T-cell (primary cell): ENCODE measurements around the gene WWC2. TPM values are rescaled to one million over a fixed set of nuclear protein-coding genes. Genes with fewer than 3 reads are reported as not detected.

ENCODE experiments used
- ATAC-seq, 4 experiments: fragments of 200-7000 bp in 3 of 4; fragments of 150-1000 bp in 1 of 4; cut with Tn5 transposase; replicated peaks in 1 of 4; 1 replicate in 3 of 4; 2 replicates in 1 of 4; pipeline ENCODE4 v1.10.0; 2021; ENCODE audit warnings: moderate library complexity in 3 of 4, mild to moderate bottlenecking in 2 of 4, moderate number of reproducible peaks in 1 of 4
- CTCF ChIA-PET, 2 donors: fragments of 300-600 bp; sonication (Branson Sonifier 250); formaldehyde crosslinking; loops; one replicate each; lab custom pipeline; 2022; ENCODE audit warnings: antibody characterized with exemption in 2 of 2; lab: Charles Lee
- POLR2A ChIA-PET, 2 donors: fragments of 300-600 bp; sonication (Branson Sonifier 250); formaldehyde crosslinking; loops; one replicate each; lab custom pipeline; 2022; ENCODE audit warnings: antibody characterized with exemption in 2 of 2; lab: Charles Lee
- DNase-seq, 35 experiments: peaks; one replicate each; pipeline versions ENCODE4 v3.0.0 to v3.0.0-alpha.2; 2013 to 2023
- H3K27ac ChIP-seq: one replicate; pipeline ENCODE4 v1.5.1; 2013; ENCODE audit warnings: low read length
- H3K27me3 ChIP-seq, 2 experiments: replicated peaks in 1 of 2; 1 replicate in 1 of 2; 2 replicates in 1 of 2; pipeline versions ENCODE4 v1.6.1 to v1.7.0; 2013; ENCODE audit warnings: low read length in 1 of 2, mixed read lengths in 1 of 2; ENCODE audit not compliant: control insufficient read depth in 2 of 2, insufficient read depth in 2 of 2; ENCODE audit errors: extremely low read depth in 1 of 2
- H3K36me3 ChIP-seq, 2 donors: 1 replicate in 1 of 2; 2 replicates in 1 of 2; pipeline versions ENCODE4 v1.6.1 to v1.7.0; 2013; ENCODE audit warnings: low read length in 1 of 2; ENCODE audit not compliant: control insufficient read depth in 2 of 2, insufficient read depth in 1 of 2; ENCODE audit errors: extremely low read depth in 1 of 2
- H3K4me1 ChIP-seq, 2 experiments: 1 replicate in 1 of 2; 2 replicates in 1 of 2; pipeline versions ENCODE4 v1.6.1 to v1.7.0; 2013; ENCODE audit warnings: low read length in 2 of 2, mixed read lengths in 1 of 2; ENCODE audit not compliant: insufficient read depth in 2 of 2, control insufficient read depth in 1 of 2; ENCODE audit errors: extremely low read depth in 1 of 2
- H3K4me3 ChIP-seq, 2 donors: 1 replicate in 1 of 2; 2 replicates in 1 of 2; pipeline versions ENCODE4 v1.5.1 to v1.7.0; 2013; ENCODE audit warnings: mild to moderate bottlenecking in 2 of 2, low read length in 1 of 2, moderate library complexity in 1 of 2; ENCODE audit not compliant: control insufficient read depth in 1 of 2; ENCODE audit errors: extremely low read depth in 1 of 2
- H3K9me3 ChIP-seq: 2 replicates; pipeline ENCODE4 v1.7.0; 2013
- H3K27ac Mint-ChIP-seq, 2 donors: one replicate each; pipeline ENCODE4 v1.8.0; 2020 to 2021; ENCODE audit warnings: mild to moderate bottlenecking in 2 of 2, mixed read lengths in 2 of 2
- H3K27me3 Mint-ChIP-seq, 2 donors: one replicate each; pipeline ENCODE4 v1.8.0; 2021 to 2022; ENCODE audit warnings: mixed read lengths in 2 of 2
- H3K36me3 Mint-ChIP-seq: one replicate; pipeline ENCODE4 v1.8.0; 2021; ENCODE audit warnings: mixed read lengths
- H3K4me1 Mint-ChIP-seq, 3 donors: one replicate each; pipeline ENCODE4 v1.8.0; 2020 to 2022; ENCODE audit warnings: mixed read lengths in 3 of 3, mild to moderate bottlenecking in 1 of 3
- H3K4me3 Mint-ChIP-seq, 3 donors: one replicate each; pipeline ENCODE4 v1.8.0; 2020 to 2022; ENCODE audit warnings: mild to moderate bottlenecking in 3 of 3, mixed read lengths in 3 of 3, moderate library complexity in 3 of 3
- H3K9me3 Mint-ChIP-seq, 3 donors: one replicate each; pipeline ENCODE4 v1.8.0; 2020 to 2022; ENCODE audit warnings: mixed read lengths in 3 of 3
- WGBS: methylation state at CpG from one replicate; pipeline ENCODE4 v1.1.5; 2013; ENCODE audit warnings: missing lambda C conversion rate; ENCODE audit not compliant: insufficient coverage; 5-methylcytosine and 5-hydroxymethylcytosine counted together
- total RNA-seq, 35 experiments: library from RNA in 6 of 35; stranded (reverse) in 6 of 35; fragments of 120-200 nt in 1 of 35; gene quantifications; one replicate each; pipeline versions ENCODE4 v1.2.1 to v1.2.4 and lab custom pipeline; 2013 to 2026

The WWC2 gene
- total RNA-seq, 5 donors from 2014 or later (not counting 1 experiment from before 2014, with no cell fraction given), result 5.0 to 9.1 (median 7.3) TPM

GRCh38 chr4:183242291-183242690, 143.2 kb downstream of the WWC2 start:
- CTCF ChIA-PET, result no interaction called here
- Histone ChIP-seq H3K27me3 (no peaks in the 10 kb centered on the region), H3K9me3 (no peaks in the 10 kb centered on the region), H3K4me3 (no peak overlapping the region), H3K36me3 (no peaks in the 10 kb centered on the region), H3K4me1 (no peaks in the 10 kb centered on the region), H3K27ac (no peak overlapping the region)
- Mint-ChIP-seq H3K27ac (no peak overlapping the region), H3K36me3 (peaks cover 4% of the 10 kb centered on the region), H3K9me3 (no peaks in the 10 kb centered on the region), H3K4me1 (no peaks in the 10 kb centered on the region), H3K27me3 (peaks cover 0 to 4% of the 10 kb centered on the region in 2 donors), H3K4me3 (no peak overlapping the region)
- POLR2A ChIA-PET, result interaction anchor here in 1 of 2 donors (0.6 kb wide), 1 partner anchor 41 kb away, joined by 4 read pairs; no protein-coding TSS in a partner anchor
- ATAC-seq, result no peak
- WGBS, result 61% methylated on average over 2 of the region's 2 CpGs
- no peak for DNase-seq

- Mint-ChIP-seq H3K27me3 (peaks cover 0 to 2% of the 10 kb centered on the region in 2 donors), H3K36me3 (peaks cover 8% of the 10 kb centered on the region), H3K4me3 (no peak overlapping the region), H3K27ac (no peak overlapping the region), H3K9me3 (no peaks in the 10 kb centered on the region), H3K4me1 (no peaks in the 10 kb centered on the region)
- DNase-seq (no peak), ATAC-seq (no peak)
- no peaks in the 10 kb centered on the region for H3K36me3 ChIP-seq
- no peaks in the 10 kb centered on the region for H3K27me3 ChIP-seq
- no peaks in the 10 kb centered on the region for H3K4me1 ChIP-seq
- H3K9me3 ChIP-seq, result no peaks in the 10 kb centered on the region
- ChIA-PET CTCF (interaction anchor here in 1 of 2 donors (0.5 to 1.8 kb wide), 3 partner anchors 161 to 170 kb away, joined by 3 to 7 read pairs (median 6); no protein-coding TSS in a partner anchor), POLR2A (interaction anchor here in 1 of 2 donors (0.6 kb wide), 1 partner anchor 36 kb away, joined by 3 read pairs; no protein-coding TSS in a partner anchor)
- H3K4me3 ChIP-seq, result no peak overlapping the region
- H3K27ac ChIP-seq, result no peak overlapping the region
- WGBS, result 50% methylated on average over 1 of the region's 8 CpGs
Observed at GRCh38 chr4:183244019-183244418, 145.0 kb downstream of the WWC2 start.

GRCh38 chr4:183244506-183244905, 145.4 kb downstream of the WWC2 start:
- no peaks in the 10 kb centered on the region for H3K36me3 ChIP-seq
- H3K4me3 Mint-ChIP-seq, result no peak overlapping the region
- CTCF ChIA-PET, result interaction anchor here (0.5 to 1.8 kb wide), 4 partner anchors 129 to 171 kb away, joined by 3 to 9 read pairs (median 6); no protein-coding TSS in a partner anchor
- POLR2A ChIA-PET, result interaction anchor here in 1 of 2 donors (0.6 kb wide), 1 partner anchor 35 kb away, joined by 3 read pairs; no protein-coding TSS in a partner anchor
- no peak overlapping the region for H3K27ac ChIP-seq
- no peak for ATAC-seq
- peaks cover 0 to 2% of the 10 kb centered on the region in 2 donors for H3K27me3 Mint-ChIP-seq
- no peaks in the 10 kb centered on the region for H3K9me3 ChIP-seq
- H3K4me3 ChIP-seq, result no peak overlapping the region
- H3K4me1 ChIP-seq, result no peaks in the 10 kb centered on the region
- H3K9me3 Mint-ChIP-seq, result no peaks in the 10 kb centered on the region
- no peak for DNase-seq
- WGBS, result 60% methylated on average over 2 of the region's 2 CpGs
- no peaks in the 10 kb centered on the region for H3K4me1 Mint-ChIP-seq
- peaks cover 8% of the 10 kb centered on the region for H3K36me3 Mint-ChIP-seq
- H3K27me3 ChIP-seq, result no peaks in the 10 kb centered on the region
- H3K27ac Mint-ChIP-seq, result no peak overlapping the region

GRCh38 chr4:183248201-183248600, 149.1 kb downstream of the WWC2 start:
- DNase-seq (no peak), ATAC-seq (no peak)
- H3K36me3 ChIP-seq, result no peaks in the 10 kb centered on the region
- H3K27ac ChIP-seq, result no peak overlapping the region
- H3K27me3 ChIP-seq, result no peaks in the 10 kb centered on the region
- Mint-ChIP-seq H3K27me3 (no peaks in the 10 kb centered on the region), H3K4me1 (no peaks in the 10 kb centered on the region), H3K27ac (no peak overlapping the region), H3K4me3 (no peak overlapping the region), H3K9me3 (no peaks in the 10 kb centered on the region), H3K36me3 (peaks cover 4% of the 10 kb centered on the region)
- ChIA-PET CTCF (interaction anchor here in 1 of 2 donors (3.9 kb wide), 1 partner anchor 11 kb away, joined by 16 read pairs; no protein-coding TSS in a partner anchor), POLR2A (no interaction called here)
- no peak overlapping the region for H3K4me3 ChIP-seq
- H3K4me1 ChIP-seq, result no peaks in the 10 kb centered on the region
- no peaks in the 10 kb centered on the region for H3K9me3 ChIP-seq
- no CpG with 5 or more reads among the region's 2 CpGs for WGBS

- Mint-ChIP-seq H3K27ac (no peak overlapping the region), H3K9me3 (no peaks in the 10 kb centered on the region), H3K4me1 (no peaks in the 10 kb centered on the region), H3K4me3 (no peak overlapping the region), H3K36me3 (peaks cover 4% of the 10 kb centered on the region), H3K27me3 (no peaks in the 10 kb centered on the region)
- H3K36me3 ChIP-seq, result no peaks in the 10 kb centered on the region
- no peak overlapping the region for H3K27ac ChIP-seq
- no peaks in the 10 kb centered on the region for H3K4me1 ChIP-seq
- peak in 2 of 35 experiments; percentile 1 to 33 for DNase-seq
- ChIA-PET CTCF (interaction anchor here (0.6 to 3.9 kb wide), 14 partner anchors 10 to 801 kb away, joined by 3 to 40 read pairs (median 6); no protein-coding TSS in a partner anchor), POLR2A (no interaction called here)
- ATAC-seq, result no peak
- H3K4me3 ChIP-seq, result no peak overlapping the region
- H3K27me3 ChIP-seq, result no peaks in the 10 kb centered on the region
- no CpG with 5 or more reads among the region's 2 CpGs for WGBS
- H3K9me3 ChIP-seq, result no peaks in the 10 kb centered on the region
Observed at GRCh38 chr4:183249854-183250253, 150.8 kb downstream of the WWC2 start.

GRCh38 chr4:183250831-183251230, 151.8 kb downstream of the WWC2 start:
- Mint-ChIP-seq H3K4me1 (no peaks in the 10 kb centered on the region), H3K27ac (no peak overlapping the region)
- POLR2A ChIA-PET, result no interaction called here

More at GRCh38 chr4:183250831-183251230, 151.8 kb downstream of the WWC2 start:
- Mint-ChIP-seq H3K9me3 (no peaks in the 10 kb centered on the region), H3K27me3 (no peaks in the 10 kb centered on the region), H3K36me3 (peaks cover 4% of the 10 kb centered on the region), H3K4me3 (no peak overlapping the region)
- ATAC-seq, result no peak
- WGBS, result no CpG with 5 or more reads among the region's 2 CpGs
- H3K4me1 ChIP-seq, result no peaks in the 10 kb centered on the region
- no peaks in the 10 kb centered on the region for H3K9me3 ChIP-seq
- H3K27me3 ChIP-seq, result no peaks in the 10 kb centered on the region
- DNase-seq, result no peak
- no peaks in the 10 kb centered on the region for H3K36me3 ChIP-seq
- no peak overlapping the region for H3K4me3 ChIP-seq
- CTCF ChIA-PET, result interaction anchor here (0.5 to 3.9 kb wide), 11 partner anchors 9 to 313 kb away, joined by 3 to 40 read pairs (median 7); no protein-coding TSS in a partner anchor
- H3K27ac ChIP-seq, result no peak overlapping the region
